PC-3 (cell line): ENCODE measurements around the gene AMER3.

Experiments
- CTCF ChIP-seq: fragments of 300-600 bp; sonication (generic); conservative IDR thresholded peaks from 2 replicates; pipeline ENCODE4 v1.5.1; 2017; ENCODE audit warnings: antibody characterized with exemption, low read depth, mild to moderate bottlenecking, low read length
- EZH2 ChIP-seq: fragments of 300-600 bp; sonication (generic); IDR thresholded peaks from one replicate; pipeline ENCODE4 v1.6.1; 2017; ENCODE audit warnings: antibody characterized with exemption, mild to moderate bottlenecking, low read length; ENCODE audit not compliant: unreplicated experiment
- EZH2phosphoT487 ChIP-seq: fragments of 300-600 bp; sonication (generic); IDR thresholded peaks from 2 replicates; pipeline ENCODE4 v1.6.1; 2018; ENCODE audit warnings: mild to moderate bottlenecking, antibody characterized with exemption, low read length, borderline replicate concordance

GRCh38 chr2:130726614-130727180 lies 28.6 kb upstream of the AMER3 start:
- TF ChIP-seq EZH2 (no peak), CTCF (no peak), EZH2phosphoT487 (no peak)
